ENCODE data around the gene RPS16. TPM values are rescaled to one million over a fixed set of nuclear protein-coding genes. Genes with fewer than 3 reads are reported as not detected.

RPS16 gene
- total and polyA plus RNA-seq, 2 of the 13 experiments (the other 11 are each of a cell fraction or from before 2014, with no cell fraction given), result 488 to 2,583 TPM

DNA sequence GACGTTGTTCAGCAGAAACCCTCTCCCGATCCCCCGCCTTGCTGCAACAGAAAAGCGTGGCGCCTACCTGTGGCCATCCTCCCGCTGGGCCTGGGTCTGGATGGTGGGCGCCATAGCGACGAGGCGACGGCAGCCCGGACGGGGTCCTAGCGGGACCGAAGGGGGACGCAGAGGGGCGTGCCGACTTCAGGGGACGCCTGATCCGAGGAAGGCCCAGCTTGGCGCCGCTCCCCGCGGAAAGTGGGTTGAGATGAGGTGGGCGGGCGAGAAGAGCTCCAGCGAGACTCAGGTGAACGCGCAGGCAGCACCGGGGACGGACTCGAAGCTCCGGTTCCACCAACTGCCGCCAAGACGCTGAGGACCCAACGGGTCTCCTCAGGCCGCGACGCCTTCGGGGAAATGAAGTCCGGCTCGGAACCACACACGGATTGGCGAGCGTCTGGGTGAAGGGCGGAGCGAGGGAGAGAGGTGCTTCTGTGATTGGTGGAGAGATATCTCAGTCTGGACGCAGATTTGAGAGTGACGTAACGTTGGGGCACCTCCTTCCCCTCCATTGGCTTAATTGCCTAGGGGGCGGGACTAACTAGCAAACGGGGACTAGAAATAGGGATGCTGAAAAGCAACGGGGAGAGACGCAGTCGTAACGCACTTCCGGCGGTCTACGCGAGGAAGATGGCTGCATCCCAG is 44.9 kb downstream of the RPS16 start, which contains the start of the genes MED29 and PAF1 (continued):
- no peak for TF ChIP-seq ZNF558 (CRISPR knock-in tag; IDR thresholded peaks at IDR 0.05; ENCODE audit: borderline replicate concordance)
- TF ChIP-seq TEAD2 (CRISPR knock-in tag; IDR thresholded peaks at IDR 0.05), result no peak
- TF ChIP-seq, protein P1, sequence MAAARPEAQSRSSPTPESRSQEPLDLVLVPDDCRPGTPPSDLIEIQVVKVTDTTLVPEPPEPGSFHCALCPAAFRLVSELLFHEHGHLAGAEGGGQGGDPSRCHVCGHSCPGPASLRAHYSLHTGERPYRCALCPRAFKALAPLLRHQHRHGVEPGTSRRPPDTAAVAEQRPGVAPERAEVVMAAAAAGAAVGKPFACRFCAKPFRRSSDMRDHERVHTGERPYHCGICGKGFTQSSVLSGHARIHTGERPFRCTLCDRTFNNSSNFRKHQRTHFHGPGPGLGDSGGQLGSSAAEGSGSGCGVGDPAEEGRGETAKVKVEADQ (CRISPR knock-in tag; IDR thresholded peaks at IDR 0.05; ENCODE audit: borderline replicate concordance), result peak; percentile 79; the same call in 1 of the 2 replicates
- TF ChIP-seq, protein P2, sequence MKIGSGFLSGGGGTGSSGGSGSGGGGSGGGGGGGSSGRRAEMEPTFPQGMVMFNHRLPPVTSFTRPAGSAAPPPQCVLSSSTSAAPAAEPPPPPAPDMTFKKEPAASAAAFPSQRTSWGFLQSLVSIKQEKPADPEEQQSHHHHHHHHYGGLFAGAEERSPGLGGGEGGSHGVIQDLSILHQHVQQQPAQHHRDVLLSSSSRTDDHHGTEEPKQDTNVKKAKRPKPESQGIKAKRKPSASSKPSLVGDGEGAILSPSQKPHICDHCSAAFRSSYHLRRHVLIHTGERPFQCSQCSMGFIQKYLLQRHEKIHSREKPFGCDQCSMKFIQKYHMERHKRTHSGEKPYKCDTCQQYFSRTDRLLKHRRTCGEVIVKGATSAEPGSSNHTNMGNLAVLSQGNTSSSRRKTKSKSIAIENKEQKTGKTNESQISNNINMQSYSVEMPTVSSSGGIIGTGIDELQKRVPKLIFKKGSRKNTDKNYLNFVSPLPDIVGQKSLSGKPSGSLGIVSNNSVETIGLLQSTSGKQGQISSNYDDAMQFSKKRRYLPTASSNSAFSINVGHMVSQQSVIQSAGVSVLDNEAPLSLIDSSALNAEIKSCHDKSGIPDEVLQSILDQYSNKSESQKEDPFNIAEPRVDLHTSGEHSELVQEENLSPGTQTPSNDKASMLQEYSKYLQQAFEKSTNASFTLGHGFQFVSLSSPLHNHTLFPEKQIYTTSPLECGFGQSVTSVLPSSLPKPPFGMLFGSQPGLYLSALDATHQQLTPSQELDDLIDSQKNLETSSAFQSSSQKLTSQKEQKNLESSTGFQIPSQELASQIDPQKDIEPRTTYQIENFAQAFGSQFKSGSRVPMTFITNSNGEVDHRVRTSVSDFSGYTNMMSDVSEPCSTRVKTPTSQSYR (CRISPR knock-in tag; IDR thresholded peaks at IDR 0.05; ENCODE audit: borderline replicate concordance), result 0 out of 2 replicates have a peak, but pooled peaks have one; percentile 7
- TF ChIP-seq KLF9 (CRISPR knock-in tag; IDR thresholded peaks at IDR 0.05; ENCODE audit: low read depth), result no peak
- TF ChIP-seq JARID2 (CRISPR knock-in tag; IDR thresholded peaks at IDR 0.05; ENCODE audit: insufficient replicate concordance), result no peak
- TF ChIP-seq, protein P3, sequence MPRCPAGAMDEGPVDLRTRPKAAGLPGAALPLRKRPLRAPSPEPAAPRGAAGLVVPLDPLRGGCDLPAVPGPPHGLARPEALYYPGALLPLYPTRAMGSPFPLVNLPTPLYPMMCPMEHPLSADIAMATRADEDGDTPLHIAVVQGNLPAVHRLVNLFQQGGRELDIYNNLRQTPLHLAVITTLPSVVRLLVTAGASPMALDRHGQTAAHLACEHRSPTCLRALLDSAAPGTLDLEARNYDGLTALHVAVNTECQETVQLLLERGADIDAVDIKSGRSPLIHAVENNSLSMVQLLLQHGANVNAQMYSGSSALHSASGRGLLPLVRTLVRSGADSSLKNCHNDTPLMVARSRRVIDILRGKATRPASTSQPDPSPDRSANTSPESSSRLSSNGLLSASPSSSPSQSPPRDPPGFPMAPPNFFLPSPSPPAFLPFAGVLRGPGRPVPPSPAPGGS (CRISPR knock-in tag; IDR thresholded peaks at IDR 0.05), result no peak
- peak; percentile 93 for TF ChIP-seq ATF7 (IDR thresholded peaks at IDR 0.05)
- peak; percentile 76 for TF ChIP-seq ATF7 (CRISPR knock-in tag; IDR thresholded peaks at IDR 0.05)
- TF ChIP-seq MTA3 (CRISPR knock-in tag; IDR thresholded peaks at IDR 0.05), result no peak
- peak; percentile 50 for TF ChIP-seq ARNT2 (CRISPR knock-in tag; IDR thresholded peaks at IDR 0.05; ENCODE audit: low read depth)
- peak; percentile 61 for TF ChIP-seq ZNF883 (CRISPR knock-in tag; IDR thresholded peaks at IDR 0.05; ENCODE audit: not compliant biosample characterization)
- TF ChIP-seq, protein P4, sequence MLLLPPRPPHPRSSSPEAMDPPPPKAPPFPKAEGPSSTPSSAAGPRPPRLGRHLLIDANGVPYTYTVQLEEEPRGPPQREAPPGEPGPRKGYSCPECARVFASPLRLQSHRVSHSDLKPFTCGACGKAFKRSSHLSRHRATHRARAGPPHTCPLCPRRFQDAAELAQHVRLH (CRISPR knock-in tag; IDR thresholded peaks at IDR 0.05; ENCODE audit: borderline replicate concordance, low read depth), result no peak; the same call in 1 of the 2 replicates
- TF ChIP-seq KAT7 (CRISPR knock-in tag; IDR thresholded peaks at IDR 0.05; ENCODE audit: borderline replicate concordance), result no peak; the same call in 1 of the 2 replicates
- no peak for TF ChIP-seq RBAK (CRISPR knock-in tag; IDR thresholded peaks at IDR 0.05)
- 0 out of 2 replicates have a peak, but pooled peaks have one; percentile 20 for TF ChIP-seq ZNF878 (CRISPR knock-in tag; IDR thresholded peaks at IDR 0.05)
- peak; percentile 54; the same call in 1 of the 2 replicates for TF ChIP-seq CHCHD3 (CRISPR knock-in tag; IDR thresholded peaks at IDR 0.05)
- no peak for TF ChIP-seq ELF4 (CRISPR knock-in tag; IDR thresholded peaks at IDR 0.05; ENCODE audit: borderline replicate concordance)
- TF ChIP-seq TSC22D2 (CRISPR knock-in tag; IDR thresholded peaks at IDR 0.05; ENCODE audit: borderline replicate concordance), result no peak
- TF ChIP-seq ZNF75D (CRISPR knock-in tag; IDR thresholded peaks at IDR 0.05; ENCODE audit: borderline replicate concordance), result no peak

Data from HepG2 (cell line).